Uterus (tissue), 4 donors: ENCODE measurements around the gene CNTNAP5. TPM values are rescaled to one million over a fixed set of nuclear protein-coding genes. Genes with fewer than 3 reads are reported as not detected.

Experiments used
- DNase-seq, 2 donors: peaks; one replicate each; pipeline ENCODE4 v3.0.0-alpha.2; 2019 to 2020
- H3K27ac ChIP-seq, 2 donors: fragments of 200-600 bp; sonication (generic); 1 replicate in 1 of 2; 2 replicates in 1 of 2; pipeline ENCODE4 v1.5.1; 2016 to 2018
- H3K27me3 ChIP-seq, 2 donors: fragments of 200-600 bp; sonication (generic); one replicate each; pipeline ENCODE4 v1.5.1; 2018 to 2019; ENCODE audit warnings: control low read depth in 1 of 2
- H3K36me3 ChIP-seq, 2 donors: fragments of 200-600 bp; sonication (generic); one replicate each; pipeline ENCODE4 v1.5.1; 2019; ENCODE audit warnings: control low read depth in 1 of 2
- H3K4me1 ChIP-seq, 2 donors: fragments of 200-600 bp; sonication (generic); one replicate each; pipeline ENCODE4 v1.5.1; 2018 to 2019; ENCODE audit warnings: control low read depth in 1 of 2
- H3K4me3 ChIP-seq, 2 donors: fragments of 200-600 bp; sonication (generic); 1 replicate in 1 of 2; 2 replicates in 1 of 2; pipeline ENCODE4 v1.5.1; 2018 to 2019; ENCODE audit warnings: mild to moderate bottlenecking in 1 of 2
- H3K9me3 ChIP-seq, 2 donors: fragments of 200-600 bp; sonication (generic); one replicate each; pipeline ENCODE4 v1.5.1; 2019; ENCODE audit warnings: control low read depth in 1 of 2
- CTCF ChIP-seq, 4 experiments: fragments of 200-600 bp in 2 of 4; fragments of 450-650 bp in 2 of 4; sonication (generic) in 2 of 4; IDR thresholded peaks; one replicate each; pipeline ENCODE4 v1.5.1; 2016 to 2019; ENCODE audit warnings: antibody characterized with exemption in 4 of 4, mild to moderate bottlenecking in 2 of 4, moderate library complexity in 1 of 4
- POLR2A ChIP-seq, 2 donors: fragments of 450-650 bp; IDR thresholded peaks; one replicate each; pipeline ENCODE4 v1.6.1; 2016; ENCODE audit warnings: antibody characterized with exemption in 2 of 2, mild to moderate bottlenecking in 1 of 2, moderate library complexity in 1 of 2
- intact Hi-C: fragments of 100-400 bp; cut with DNase I; formaldehyde crosslinking; loops from one replicate; pipeline ENCODE4 v1.15.1; 2023; ENCODE audit warnings: low total_unique reads
- total RNA-seq, 4 donors: library from RNA; depleted of rRNA in 3 of 4; stranded (reverse); fragments of >200 nt in 3 of 4; gene quantifications; one replicate each; pipeline versions ENCODE4 v1.1.0 to v1.2.4, GENCODE V29; 2014 to 2023
- donor health status: DM: yes; HTN: yes; CAD: no.

The CNTNAP5 gene
- total RNA-seq, 4 donors from 2014 or later: 1.4 TPM; not detected in 3

GRCh38 chr2:124045894-124046293 is 20.8 kb downstream of the CNTNAP5 start:
- H3K9me3 ChIP-seq: no peaks in the 10 kb centered on the region
- no peaks in the 10 kb centered on the region for H3K27me3 ChIP-seq
- H3K4me1 ChIP-seq: no peaks in the 10 kb centered on the region
- no peak overlapping the region for H3K4me3 ChIP-seq
- H3K27ac ChIP-seq: no peak overlapping the region
- TF ChIP-seq POLR2A (IDR thresholded peaks at IDR 0.05) (no peak), CTCF (IDR thresholded peaks at IDR 0.05) (no peak)
- intact Hi-C loops: no loop called here
- H3K36me3 ChIP-seq: no peaks in the 10 kb centered on the region
- no peak for DNase-seq

DNA sequence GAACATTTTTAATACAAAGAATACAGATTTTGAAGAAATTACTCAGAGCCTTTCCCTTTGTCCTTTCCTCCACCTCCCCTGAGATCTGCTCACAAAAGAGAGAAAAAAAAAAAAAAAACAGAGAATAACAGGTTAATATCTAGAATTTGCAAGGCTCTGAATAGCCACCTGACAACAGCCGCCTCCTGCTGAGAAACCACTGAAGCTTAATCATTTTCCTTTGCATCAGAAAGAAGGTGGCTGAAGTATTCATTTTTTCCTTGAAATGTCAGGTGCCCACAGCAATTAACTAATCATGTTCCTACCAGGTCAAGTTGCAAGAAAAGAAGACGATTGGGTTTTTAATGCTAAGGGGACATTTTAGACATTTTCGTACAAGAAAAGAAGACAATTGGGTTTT is 21.2 kb downstream of the CNTNAP5 start:
- Histone ChIP-seq H3K36me3 (no peaks in the 10 kb centered on the region), H3K27ac (no peak overlapping the region), H3K4me1 (no peaks in the 10 kb centered on the region), H3K27me3 (no peaks in the 10 kb centered on the region), H3K9me3 (no peaks in the 10 kb centered on the region), H3K4me3 (no peak overlapping the region)
- no peak for DNase-seq
- TF ChIP-seq POLR2A (IDR thresholded peaks at IDR 0.05) (no peak), CTCF (IDR thresholded peaks at IDR 0.05) (no peak)
- intact Hi-C loops: no loop called here

DNA sequence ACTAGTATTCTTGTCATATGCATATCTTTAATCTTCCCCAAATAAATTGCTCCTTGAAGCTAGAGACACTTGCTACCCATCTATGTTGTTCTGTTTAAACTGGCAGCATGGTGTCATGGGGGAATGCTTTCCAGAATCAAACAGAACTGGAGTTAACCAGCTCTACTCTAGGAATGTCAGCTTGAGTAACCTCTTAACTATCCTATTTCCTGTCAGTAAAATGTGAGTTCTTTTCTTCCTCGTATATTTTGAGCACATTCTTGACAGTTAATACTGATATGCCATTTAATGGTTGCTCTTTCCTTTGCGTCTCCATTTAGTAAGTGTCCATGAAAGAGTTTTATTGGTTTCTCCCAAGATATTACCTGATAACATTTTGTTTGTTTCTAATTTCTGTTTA is 23.0 kb downstream of the CNTNAP5 start:
- TF ChIP-seq CTCF (IDR thresholded peaks at IDR 0.05) (no peak), POLR2A (IDR thresholded peaks at IDR 0.05) (no peak)
- H3K4me1 ChIP-seq: no peaks in the 10 kb centered on the region
- DNase-seq: no peak
- no peak overlapping the region for H3K27ac ChIP-seq
- H3K9me3 ChIP-seq: no peaks in the 10 kb centered on the region
- intact Hi-C loops: no loop called here
- no peak overlapping the region for H3K4me3 ChIP-seq
- H3K36me3 ChIP-seq: no peaks in the 10 kb centered on the region
- no peaks in the 10 kb centered on the region for H3K27me3 ChIP-seq

DNA sequence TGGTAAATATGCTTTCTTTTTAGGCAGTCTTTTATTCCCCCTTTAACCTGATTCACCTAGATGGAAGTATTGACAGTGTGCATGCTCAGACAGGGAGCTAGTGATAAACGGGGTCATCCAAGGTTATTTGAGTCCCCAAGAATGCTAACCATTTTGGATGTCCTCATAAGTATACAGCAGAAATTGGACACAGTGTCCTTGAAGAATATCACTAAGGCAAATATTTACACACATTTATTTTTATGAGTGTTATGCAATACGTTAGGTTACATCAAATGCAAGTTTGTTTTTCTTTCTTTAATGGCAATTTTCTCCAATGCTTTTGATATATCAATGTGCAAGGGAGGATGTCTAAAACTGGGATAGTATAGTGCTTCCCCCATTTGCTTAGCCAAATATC is 23.6 kb downstream of the CNTNAP5 start:
- Histone ChIP-seq H3K4me3 (no peak overlapping the region), H3K27ac (no peak overlapping the region), H3K36me3 (no peaks in the 10 kb centered on the region), H3K9me3 (no peaks in the 10 kb centered on the region), H3K27me3 (no peaks in the 10 kb centered on the region), H3K4me1 (no peaks in the 10 kb centered on the region)
- intact Hi-C loops: no loop called here
- DNase-seq: no peak
- TF ChIP-seq POLR2A (IDR thresholded peaks at IDR 0.05) (no peak), CTCF (IDR thresholded peaks at IDR 0.05) (no peak)

GRCh38 chr2:124049136-124049535 is 24.0 kb downstream of the CNTNAP5 start:
- Histone ChIP-seq H3K27me3 (no peaks in the 10 kb centered on the region), H3K4me1 (no peaks in the 10 kb centered on the region), H3K4me3 (no peak overlapping the region), H3K27ac (no peak overlapping the region), H3K36me3 (no peaks in the 10 kb centered on the region), H3K9me3 (no peaks in the 10 kb centered on the region)
- intact Hi-C loops: no loop called here
- no peak for TF ChIP-seq CTCF (IDR thresholded peaks at IDR 0.05)
- TF ChIP-seq POLR2A (IDR thresholded peaks at IDR 0.05): no peak
- DNase-seq: no peak
